H1 (cell line): ENCODE data around the gene BRCA2. TPM values are rescaled to one million over a fixed set of nuclear protein-coding genes. Genes with fewer than 3 reads are reported as not detected.

Source experiments
- CTCF ChIA-PET: fragments of 300-600 bp; sonication (Branson Sonifier 250); formaldehyde crosslinking; loops from one replicate; lab custom pipeline; 2021; ENCODE audit not compliant: partially characterized antibody; lab: Charles Lee
- POLR2A ChIA-PET: fragments of 300-600 bp; sonication (Branson Sonifier 250); formaldehyde crosslinking; loops from one replicate; lab custom pipeline; 2021; ENCODE audit warnings: inconsistent platforms; ENCODE audit not compliant: partially characterized antibody; lab: Charles Lee
- DNase-seq, 2 experiments: peaks; one replicate each; pipeline versions ENCODE4 v3.0.0 to v3.0.0-alpha.2; 2010 to 2022; ENCODE audit warnings: low spot score in 2 of 2, low read depth in 1 of 2, mixed read lengths in 1 of 2
- FAIRE-seq: peaks from 2 replicates; lab custom pipeline; 2011; peaks lifted over from hg19 to GRCh38; lab: Jason Lieb, UNC
- H2AFZ ChIP-seq: 2 replicates; pipeline ENCODE4 v1.8.1; 2012; ENCODE audit warnings: low read length, inconsistent platforms
- H2AK5ac ChIP-seq: 2 replicates; pipeline ENCODE4 v1.6.1; 2013; ENCODE audit warnings: low read depth, low read length
- H2BK120ac ChIP-seq: replicated peaks from 2 replicates; pipeline ENCODE3; 2013; ENCODE audit warnings: low read depth, low read length, inconsistent platforms
- H2BK12ac ChIP-seq: 2 replicates; pipeline ENCODE4 v1.6.1; 2013; ENCODE audit warnings: low read depth, low read length
- H2BK15ac ChIP-seq: 2 replicates; pipeline ENCODE4 v1.6.1; 2013; ENCODE audit warnings: low read length
- H2BK20ac ChIP-seq: 2 replicates; pipeline ENCODE4 v1.6.1; 2013; ENCODE audit warnings: low read length
- H2BK5ac ChIP-seq: 2 replicates; pipeline ENCODE4 v1.6.1; 2013; ENCODE audit warnings: low read depth, low read length
- H3K14ac ChIP-seq: 2 replicates; pipeline ENCODE4 v1.6.1; 2013; ENCODE audit warnings: inconsistent platforms; ENCODE audit not compliant: insufficient read length
- H3K18ac ChIP-seq: 2 replicates; pipeline ENCODE4 v1.6.1; 2013; ENCODE audit warnings: low read length; ENCODE audit errors: extremely low read depth
- H3K23ac ChIP-seq: 2 replicates; pipeline ENCODE4 v1.6.1; 2013; ENCODE audit warnings: inconsistent platforms; ENCODE audit not compliant: insufficient read length
- H3K23me2 ChIP-seq: 2 replicates; pipeline ENCODE4 v1.6.1; 2013; ENCODE audit warnings: low read depth, low read length
- H3K27ac ChIP-seq: 2 replicates; pipeline ENCODE4 v1.6.1; 2011; ENCODE audit warnings: low read depth, low read length, inconsistent platforms
- H3K27me3 ChIP-seq, 4 experiments: replicated peaks in 1 of 4; 1 replicate in 1 of 4; 2 replicates in 3 of 4; pipeline versions ENCODE4 v1.6.1 to v1.8.1; 2011 to 2013; ENCODE audit warnings: low read length in 3 of 4, mild to moderate bottlenecking in 3 of 4, inconsistent platforms in 2 of 4, mixed read lengths in 2 of 4, moderate library complexity in 1 of 4; ENCODE audit not compliant: control insufficient read depth in 3 of 4, insufficient read depth in 3 of 4; ENCODE audit errors: extremely low read depth in 1 of 4
- H3K36me3 ChIP-seq, 4 experiments: 2 replicates each; pipeline versions ENCODE4 v1.6.1 to v1.8.1; 2011 to 2013; ENCODE audit warnings: mild to moderate bottlenecking in 4 of 4, low read length in 3 of 4, moderate library complexity in 2 of 4, control low read depth in 1 of 4, inconsistent platforms in 1 of 4; ENCODE audit not compliant: insufficient read depth in 4 of 4, control insufficient read depth in 2 of 4
- H3K4ac ChIP-seq: replicated peaks from 2 replicates; pipeline ENCODE3; 2013; ENCODE audit warnings: low read length, low read depth, mixed read lengths, inconsistent platforms; ENCODE audit not compliant: insufficient read length
- H3K4me1 ChIP-seq, 4 experiments: replicated peaks in 1 of 4; 1 replicate in 1 of 4; 2 replicates in 3 of 4; pipeline versions ENCODE4 v1.6.1 to v1.8.1; 2011 to 2013; ENCODE audit warnings: low read length in 3 of 4, inconsistent platforms in 2 of 4, mixed read lengths in 1 of 4; ENCODE audit not compliant: insufficient read depth in 4 of 4, control insufficient read depth in 3 of 4
- H3K4me2 ChIP-seq, 2 experiments: 2 replicates each; pipeline versions ENCODE4 v1.6.1 to v1.8.1; 2011 to 2013; ENCODE audit warnings: low read depth in 2 of 2, low read length in 2 of 2, control low read depth in 1 of 2, inconsistent platforms in 1 of 2, mild to moderate bottlenecking in 1 of 2; ENCODE audit not compliant: insufficient read depth in 1 of 2
- H3K4me3 ChIP-seq, 4 experiments: fragments of 200-600, 300-600 bp in 1 of 4; sonication (generic), shearing (Covaris generic), sonication (Bioruptor Twin) in 1 of 4; 2 replicates each; pipeline versions ENCODE4 v1.5.1 to v1.8.1; 2011 to 2016; ENCODE audit warnings: low read length in 4 of 4, low read depth in 3 of 4, control low read depth in 2 of 4, inconsistent platforms in 2 of 4, mild to moderate bottlenecking in 2 of 4, mixed read lengths in 1 of 4, moderate library complexity in 1 of 4; ENCODE audit not compliant: insufficient read depth in 2 of 4; ENCODE audit errors: extremely low read depth in 1 of 4
- H3K56ac ChIP-seq: replicated peaks from 2 replicates; pipeline ENCODE3; 2013; ENCODE audit warnings: low read depth, mild to moderate bottlenecking, mixed read lengths, low read length, inconsistent platforms; ENCODE audit not compliant: insufficient read length
- H3K79me1 ChIP-seq: 2 replicates; pipeline ENCODE4 v1.6.1; 2013; ENCODE audit warnings: low read depth, low read length, control low read depth
- H3K79me2 ChIP-seq, 2 experiments: 2 replicates each; pipeline versions ENCODE4 v1.6.1 to v1.8.1; 2012 to 2013; ENCODE audit warnings: low read length in 2 of 2, mild to moderate bottlenecking in 2 of 2, inconsistent platforms in 1 of 2; ENCODE audit not compliant: insufficient read depth in 2 of 2, control insufficient read depth in 1 of 2
- H3K9ac ChIP-seq, 4 experiments: replicated peaks in 1 of 4; 1 replicate in 1 of 4; 2 replicates in 3 of 4; pipeline versions ENCODE4 v1.6.1 to v1.8.1; 2011 to 2013; ENCODE audit warnings: low read depth in 3 of 4, low read length in 3 of 4, control low read depth in 2 of 4, mild to moderate bottlenecking in 2 of 4, moderate library complexity in 2 of 4, inconsistent platforms in 1 of 4; ENCODE audit errors: extremely low read depth in 1 of 4
- H3K9me3 ChIP-seq, 2 experiments: 2 replicates each; pipeline versions ENCODE4 v1.6.1 to v1.8.1; 2012 to 2013; ENCODE audit warnings: mild to moderate bottlenecking in 2 of 2, moderate library complexity in 2 of 2, control low read depth in 1 of 2, inconsistent platforms in 1 of 2, low read depth in 1 of 2, low read length in 1 of 2, mixed read lengths in 1 of 2; ENCODE audit not compliant: insufficient read depth in 2 of 2
- H4K20me1 ChIP-seq, 2 experiments: replicated peaks in 1 of 2; 2 replicates each; pipeline versions ENCODE3 to v1.8.1; 2011 to 2013; ENCODE audit warnings: inconsistent platforms in 2 of 2, low read length in 2 of 2, mild to moderate bottlenecking in 1 of 2; ENCODE audit not compliant: insufficient read depth in 2 of 2, control insufficient read depth in 1 of 2
- H4K5ac ChIP-seq: 2 replicates; pipeline ENCODE4 v1.6.1; 2013; ENCODE audit warnings: low read length, low read depth, mixed read lengths, inconsistent platforms; ENCODE audit not compliant: insufficient read length
- H4K8ac ChIP-seq: 2 replicates; pipeline ENCODE4 v1.8.0; 2013; ENCODE audit warnings: mild to moderate bottlenecking, moderate library complexity, low read length, inconsistent platforms; ENCODE audit not compliant: insufficient read depth; ENCODE audit errors: extremely low read depth
- H4K91ac ChIP-seq: replicated peaks from 2 replicates; pipeline ENCODE3; 2013; ENCODE audit warnings: low read length, mixed read lengths, inconsistent platforms; ENCODE audit not compliant: insufficient read length
- CTCF ChIP-seq, 3 experiments: IDR thresholded peaks; 1 replicate in 2 of 3; 2 replicates in 1 of 3; pipeline versions ENCODE4 v1.5.1 to v1.6.1; 2011; ENCODE audit warnings: low read length in 3 of 3, mild to moderate bottlenecking in 3 of 3, inconsistent platforms in 2 of 3, low read depth in 1 of 3, moderate library complexity in 1 of 3; ENCODE audit not compliant: insufficient read depth in 1 of 3; ENCODE audit errors: control extremely low read depth in 1 of 3
- RAD21 ChIP-seq, 2 experiments: IDR thresholded peaks in 1 of 2; conservative IDR thresholded peaks in 1 of 2; 2 replicates each; pipeline ENCODE4 v1.6.1; 2011; ENCODE audit warnings: low read depth in 2 of 2, low read length in 2 of 2, improper control_type of control experiment in 1 of 2, inconsistent platforms in 1 of 2, mild to moderate bottlenecking in 1 of 2, moderate library complexity in 1 of 2
- SP2 ChIP-seq: IDR thresholded peaks from 2 replicates; pipeline ENCODE4 v1.6.1; 2012; ENCODE audit warnings: mild to moderate bottlenecking, low read length, inconsistent platforms
- WGBS, 2 experiments: shearing (Covaris generic) in 1 of 2; methylation state at CpG; one replicate each; pipeline versions ENCODE4 v1.1.6 to v1.1.7; 2013 to 2015; ENCODE audit warnings: low lambda C conversion rate in 2 of 2, mixed read lengths in 2 of 2, inconsistent platforms in 1 of 2, low coverage in 1 of 2, missing lambda C conversion rate in 1 of 2; ENCODE audit not compliant: insufficient replicate concordance in 2 of 2, insufficient coverage in 1 of 2, insufficient read length in 1 of 2; ENCODE audit errors: extremely low coverage in 1 of 2, missing lambda C conversion rate in 1 of 2; 5-methylcytosine and 5-hydroxymethylcytosine counted together
- polyA plus RNA-seq, 7 experiments: library from polyadenylated mRNA; depleted of rRNA in 3 of 7; stranded (reverse) in 5 of 7; unstranded in 2 of 7; fragments of >200 nt in 5 of 7; fragments of 200-250 nt in 2 of 7; gene quantifications; 1 replicate in 5 of 7; 2 replicates in 1 of 7; 4 replicates in 1 of 7; pipeline versions ENCODE4 v1.2.1 to v1.2.3, GENCODE V29; 2011 to 2013; ENCODE audit warnings: missing spikeins in 2 of 7, mixed read lengths in 2 of 7
- total RNA-seq: library from RNA; stranded (reverse); fragmentation: NEBNext Ultra II Directional; extraction: Animal tissue kit (Norgen Biotek cat#: 25700); gene quantifications from 2 replicates; pipeline ENCODE4 v1.2.1, GENCODE V29; 2021

The BRCA2 gene
- total and polyA plus RNA-seq, 2 of the 8 experiments (the other 6 are each of a cell fraction or from before 2014, with no cell fraction given) = 4.2 to 24.9 TPM

DNA sequence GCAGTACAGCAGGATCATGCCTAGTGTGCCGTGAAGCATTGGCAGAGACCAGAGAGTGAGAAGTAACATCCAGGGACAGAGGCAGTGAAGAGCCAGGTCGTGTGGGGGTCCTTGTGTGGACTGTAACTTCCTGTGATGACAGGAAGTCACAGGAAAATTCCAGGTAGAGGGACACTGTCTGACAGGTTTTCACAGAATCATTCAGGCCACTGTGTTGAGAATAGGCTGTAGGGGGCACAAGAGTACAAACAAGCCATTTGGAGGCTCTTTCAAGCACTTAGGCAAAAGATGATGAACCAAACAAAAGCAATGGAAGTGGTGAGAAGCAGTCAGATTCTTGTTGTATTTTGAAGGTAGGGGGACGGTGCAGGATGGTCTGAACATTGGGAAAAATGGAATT lies 66.2 kb downstream of the BRCA2 start:
- no peak overlapping the region for H3K27ac ChIP-seq

More for the DNA sequence above, 66.2 kb downstream of the BRCA2 start:
- Histone ChIP-seq H2AFZ (no peak overlapping the region), H3K79me1 (no peaks in the 10 kb centered on the region), H3K9me3 (no peaks in the 10 kb centered on the region), H4K8ac (peak overlapping the region; percentile 62; the same call in 1 of the 2 replicates), H4K20me1 (peaks cover 0 to 2% of the 10 kb centered on the region in 2 experiments), H4K91ac (no peak overlapping the region), H3K56ac (no peak overlapping the region), H3K14ac (no peak overlapping the region), H3K27me3 (no peaks in the 10 kb centered on the region), H3K23me2 (no peaks in the 10 kb centered on the region), H2BK15ac (no peak overlapping the region), H2BK12ac (no peak overlapping the region), H2BK5ac (no peak overlapping the region), H3K23ac (no peak overlapping the region), H2AK5ac (no peak overlapping the region), H2BK20ac (no peak overlapping the region), H3K79me2 (no peaks in the 10 kb centered on the region), H2BK120ac (no peak overlapping the region), H3K4me1 (no peaks in the 10 kb centered on the region), H3K4me3 (no peak overlapping the region), H3K4me2 (no peak overlapping the region), H3K9ac (0 out of 7 replicates have a peak overlapping the region, but pooled peaks of 1 of the 4 experiments have one; percentile 5), H3K18ac (no peak overlapping the region), H4K5ac (no peak overlapping the region), H3K4ac (no peak overlapping the region), H3K36me3 (peaks cover 6 to 28% (median 16%) of the 10 kb centered on the region in 4 experiments; a peak in 6 of 8 replicates)
- ChIA-PET POLR2A (no interaction called here), CTCF (interaction anchor here (0.8 to 3.5 kb wide), 15 partner anchors 8 to 206 kb away, joined by 3 to 16 read pairs (median 4); no protein-coding TSS in a partner anchor)
- TF ChIP-seq CTCF (IDR thresholded peaks at IDR 0.05; ENCODE audit: control extremely low read depth in 1 of 3, insufficient read depth in 1 of 3, low read depth in 1 of 3, low read length in 3 of 3) (peak in 2 of 3 experiments; percentile 58 to 68; a peak in 3 of 4 replicates), SP2 (no peak), RAD21 (IDR thresholded peaks at IDR 0.05 in 1 of 2, conservative IDR thresholded peaks at IDR 0.05 in 1 of 2; ENCODE audit: low read depth in 2 of 2, low read length in 2 of 2) (peak; percentile 79 to 84)
- 78% methylated on average over 3 of the region's 3 CpGs; no CpG with 5 or more reads in 1 of the 2 experiments for WGBS, 2 experiments
- FAIRE-seq (peak; percentile 97), DNase-seq (peak in 1 of 2 experiments; percentile 3)
